Stimulated activated naive CD4-positive, alpha-beta T cell (primary cell): ENCODE data around the gene RSPO4.

Source experiments
- DNase-seq, 6 experiments: peaks; one replicate each; lab custom pipeline; 2025; lab: John Stamatoyannopoulos, UW

The RSPO4 gene

DNA sequence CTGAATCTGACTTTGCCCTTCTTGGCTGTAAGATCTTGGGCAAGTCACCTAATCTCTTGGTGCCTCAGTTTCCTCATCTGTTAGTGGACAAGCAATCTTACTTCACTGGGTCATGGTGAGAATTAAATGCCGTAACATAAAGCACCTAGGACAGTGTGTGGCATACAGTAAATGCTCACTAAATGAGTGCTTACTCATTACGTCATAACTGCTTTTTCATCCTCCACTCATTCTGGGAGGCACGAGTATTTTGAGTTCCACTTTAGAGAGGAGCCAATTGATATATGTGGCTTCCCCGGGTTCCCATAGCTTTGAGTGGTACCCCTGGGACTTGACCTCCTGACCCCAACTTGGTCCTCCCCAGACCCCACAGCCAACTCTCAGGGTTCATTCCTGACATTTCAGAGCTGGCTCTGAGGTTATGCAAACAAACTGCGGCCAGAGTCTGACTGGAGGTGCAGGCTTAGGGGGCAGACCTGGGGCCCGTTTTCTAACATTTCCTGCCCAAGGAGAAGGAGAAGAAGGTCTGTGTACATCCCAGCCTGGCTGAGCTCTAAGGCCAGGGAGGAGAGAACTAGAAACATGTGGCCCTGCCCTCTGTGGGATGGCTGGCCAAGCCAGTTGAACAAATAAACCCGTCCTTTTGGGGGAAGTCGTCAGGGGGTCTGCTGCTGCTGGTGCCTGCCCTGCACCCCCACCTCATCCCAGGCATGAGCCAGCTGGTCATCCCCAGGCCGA lies 91.8 kb downstream of the RSPO4 start:
- no peak for DNase-seq

DNA sequence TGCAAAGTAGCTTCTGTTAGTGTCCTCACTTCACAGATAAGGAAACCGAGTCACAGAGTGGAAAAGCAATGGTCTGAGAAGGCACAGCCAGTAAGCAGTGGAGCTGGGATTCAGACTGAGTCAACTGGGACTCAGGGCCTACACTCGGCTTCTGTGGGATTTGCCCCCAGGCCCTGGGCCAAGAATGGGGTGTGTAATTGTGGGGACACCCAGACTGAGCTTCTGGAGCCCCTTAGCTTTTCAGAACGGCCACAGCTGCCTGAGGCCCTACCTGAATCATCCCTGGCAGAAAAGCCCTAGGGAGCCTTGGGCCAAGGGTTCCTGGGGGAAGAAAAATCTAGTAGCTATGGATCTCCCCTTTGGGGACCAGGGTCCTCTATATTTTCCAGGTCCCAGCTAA lies 92.5 kb downstream of the RSPO4 start:
- no peak for DNase-seq
